Ascending aorta (tissue), 2 donors: ENCODE measurements around the gene LEO1. TPM values are rescaled to one million over a fixed set of nuclear protein-coding genes. Genes with fewer than 3 reads are reported as not detected.
"Not testable (repeated sequence)": the region's sequence is repeated elsewhere in the genome, so short reads cannot be mapped to it uniquely, and the experiment has no call there.

Experiments used
- DNase-seq, 2 donors: peaks; one replicate each; pipeline ENCODE4 v3.0.0-alpha.2; 2019; ENCODE audit warnings: low spot score in 2 of 2
- H3K27ac ChIP-seq, 2 donors: fragments of 200-600 bp; sonication (generic); one replicate each; pipeline ENCODE4 v1.5.1; 2016 to 2017; ENCODE audit warnings: mild to moderate bottlenecking in 1 of 2
- H3K27me3 ChIP-seq: fragments of 200-600 bp; sonication (generic); one replicate; pipeline ENCODE4 v1.5.1; 2017
- H3K36me3 ChIP-seq, 2 donors: fragments of 200-600 bp; sonication (generic); one replicate each; pipeline ENCODE4 v1.5.1; 2016
- H3K4me1 ChIP-seq, 2 donors: fragments of 200-600 bp; sonication (generic); one replicate each; pipeline ENCODE4 v1.5.1; 2016 to 2017; ENCODE audit warnings: mild to moderate bottlenecking in 1 of 2
- H3K4me3 ChIP-seq, 2 donors: fragments of 200-600 bp; sonication (generic); one replicate each; pipeline ENCODE4 v1.5.1; 2016 to 2017; ENCODE audit warnings: mild to moderate bottlenecking in 1 of 2
- H3K9me3 ChIP-seq, 2 donors: fragments of 200-600 bp; sonication (generic); one replicate each; pipeline ENCODE4 v1.5.1; 2016
- CTCF ChIP-seq, 3 experiments: fragments of 200-600 bp in 2 of 3; fragments of 450-650 bp in 1 of 3; sonication (generic) in 2 of 3; IDR thresholded peaks; one replicate each; pipeline ENCODE4 v1.5.1; 2016 to 2019; ENCODE audit warnings: antibody characterized with exemption in 3 of 3, mild to moderate bottlenecking in 1 of 3, moderate library complexity in 1 of 3
- intact Hi-C: fragments of 100-400 bp; cut with DNase I; formaldehyde crosslinking; loops from one replicate; pipeline ENCODE4 v1.15.1; 2023
- total RNA-seq: library from RNA; depleted of rRNA; stranded (reverse); fragments of >200 nt; gene quantifications from one replicate; pipeline ENCODE4 v1.1.0, GENCODE V29; 2016

The LEO1 gene
- total RNA-seq, 1 donor from 2014 or later: 1.8 TPM

DNA sequence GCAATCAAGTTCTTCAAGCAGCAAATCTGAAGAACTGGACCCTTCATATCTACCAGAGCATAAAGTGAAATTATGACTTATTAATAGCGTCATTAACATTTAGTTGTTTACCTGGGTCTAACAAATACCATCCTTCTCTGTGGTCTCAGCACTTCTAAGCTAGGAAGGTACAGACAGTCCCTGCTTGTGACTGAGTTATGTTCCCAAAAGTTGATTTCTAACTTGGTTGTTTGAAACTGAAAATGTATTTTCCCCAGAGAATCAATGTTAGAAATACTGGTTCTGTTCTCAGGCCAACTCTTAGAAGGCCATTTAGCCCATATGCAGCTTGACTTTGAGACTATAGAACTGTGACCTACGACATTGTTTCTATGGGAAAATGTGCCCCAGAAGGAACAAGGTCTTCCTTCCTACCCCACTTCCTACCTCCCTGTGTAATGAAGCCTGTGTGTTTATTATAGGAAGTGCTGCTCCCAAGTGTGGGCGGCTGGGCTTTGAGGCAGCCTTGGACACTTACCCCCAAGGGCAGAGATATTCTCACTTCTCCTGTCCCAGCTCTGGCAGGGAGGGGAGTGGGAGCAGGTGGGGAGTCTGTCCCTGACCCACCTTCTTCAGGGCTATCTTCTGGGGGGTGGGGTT, 35.2 kb upstream of the LEO1 start:
- Histone ChIP-seq H3K27me3 (no peaks in the 10 kb centered on the region), H3K27ac (no peak overlapping the region), H3K4me3 (no peak overlapping the region), H3K9me3 (no peaks in the 10 kb centered on the region), H3K36me3 (no peaks in the 10 kb centered on the region), H3K4me1 (no peaks in the 10 kb centered on the region)
- DNase-seq: no peak
- TF ChIP-seq CTCF (IDR thresholded peaks at IDR 0.05): no peak
- intact Hi-C loops: no loop called here

DNA sequence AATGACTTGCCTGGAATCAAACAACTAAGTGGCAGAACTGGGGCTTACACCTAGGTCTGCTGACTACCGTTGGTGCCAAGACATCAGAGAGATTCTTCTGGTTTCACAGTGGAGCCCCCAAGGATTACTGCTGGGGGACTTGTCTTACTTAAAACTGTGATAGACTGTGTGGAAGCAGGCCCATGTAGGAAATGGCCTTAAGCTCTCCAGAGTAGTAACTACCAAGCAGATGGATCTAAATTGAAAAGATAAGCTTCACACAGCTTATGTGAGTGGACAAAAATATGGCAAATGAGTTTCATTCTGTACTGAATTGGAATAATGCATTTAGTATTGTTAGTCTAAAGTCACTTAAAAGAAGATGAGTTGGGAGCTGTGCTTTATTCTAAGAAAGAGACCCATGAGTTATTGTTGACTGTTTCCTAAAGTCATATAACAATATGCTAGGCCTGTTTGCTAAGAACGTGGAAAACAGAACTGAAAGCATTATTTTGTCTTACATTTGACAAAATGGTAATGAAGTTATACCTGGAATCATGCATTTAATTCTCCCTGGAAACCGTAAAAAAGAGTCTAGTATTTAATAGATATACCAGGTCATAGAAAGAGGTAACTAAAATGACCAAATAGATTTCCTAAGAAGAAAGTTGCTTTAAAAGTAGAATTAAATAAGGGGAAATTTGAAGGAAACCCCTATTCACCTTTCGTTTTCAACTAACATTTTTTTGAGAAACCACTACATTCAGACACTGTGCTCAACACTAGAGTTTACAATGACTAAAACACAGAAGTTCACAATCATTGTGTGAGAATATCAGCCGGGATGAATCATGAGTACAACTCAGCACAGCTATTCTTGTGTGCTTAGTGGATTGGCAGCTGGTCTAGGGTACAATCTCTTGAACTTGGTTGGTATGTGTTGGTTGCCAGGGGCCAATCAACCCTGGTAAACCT, 34.4 kb upstream of the LEO1 start:
- Histone ChIP-seq H3K9me3 (no peaks in the 10 kb centered on the region), H3K36me3 (no peaks in the 10 kb centered on the region), H3K27me3 (no peaks in the 10 kb centered on the region), H3K4me3 (no peak overlapping the region), H3K4me1 (no peaks in the 10 kb centered on the region), H3K27ac (no peak overlapping the region)
- TF ChIP-seq CTCF (IDR thresholded peaks at IDR 0.05): no peak
- DNase-seq: no peak
- intact Hi-C loops: no loop called here

DNA sequence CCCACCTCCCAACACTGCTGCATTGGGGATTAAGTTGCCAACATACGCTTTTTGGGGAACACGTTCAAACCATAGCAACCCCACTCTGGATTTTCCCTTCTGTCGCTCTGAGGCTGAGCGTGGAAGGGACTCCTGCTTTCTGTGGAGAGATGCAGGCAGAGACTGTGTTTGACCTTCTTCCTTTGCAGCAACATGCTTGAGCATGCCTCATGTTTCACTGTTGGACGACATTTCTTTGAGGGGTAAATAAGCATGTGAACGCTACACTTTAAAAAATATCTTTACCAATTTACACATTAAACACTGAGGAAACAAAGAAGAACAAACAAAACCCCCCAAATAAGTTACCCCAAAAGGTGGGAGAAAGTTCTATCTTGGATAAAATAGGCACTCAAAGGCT, 33.2 kb upstream of the LEO1 start:
- peak in 1 of 2 donors; percentile 9 for DNase-seq

DNA sequence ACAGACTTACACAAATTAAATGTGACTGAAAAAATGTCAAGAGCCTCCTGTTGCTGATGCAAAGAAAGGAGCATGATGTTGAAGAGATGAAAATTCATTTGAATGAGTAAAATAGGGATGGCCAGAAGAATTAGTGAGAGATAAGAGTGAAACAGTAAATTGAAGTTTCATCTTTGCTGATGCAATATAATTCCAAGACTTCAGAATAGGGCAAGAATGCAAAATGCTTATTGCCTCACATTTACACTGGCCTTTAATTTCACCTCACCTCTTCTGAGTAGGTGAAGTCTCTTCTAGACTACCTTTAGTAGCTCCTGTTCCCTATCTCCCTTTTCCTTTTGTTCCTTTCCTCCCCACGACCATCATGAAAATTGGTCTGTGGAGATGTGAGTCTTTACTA, 32.1 kb upstream of the LEO1 start:
- Histone ChIP-seq H3K4me3 (no peak overlapping the region), H3K27me3 (no peaks in the 10 kb centered on the region), H3K36me3 (no peaks in the 10 kb centered on the region), H3K27ac (no peak overlapping the region), H3K9me3 (no peaks in the 10 kb centered on the region), H3K4me1 (no peaks in the 10 kb centered on the region)
- intact Hi-C loops: no loop called here
- TF ChIP-seq CTCF (IDR thresholded peaks at IDR 0.05): no peak
- no peak for DNase-seq

More for the DNA sequence above, 33.2 kb upstream of the LEO1 start:
- no peak for TF ChIP-seq CTCF (IDR thresholded peaks at IDR 0.05)
- Histone ChIP-seq H3K27me3 (no peaks in the 10 kb centered on the region), H3K9me3 (no peaks in the 10 kb centered on the region), H3K4me1 (no peaks in the 10 kb centered on the region), H3K36me3 (no peaks in the 10 kb centered on the region), H3K27ac (no peak overlapping the region), H3K4me3 (no peak overlapping the region)
- intact Hi-C loops: no loop called here

DNA sequence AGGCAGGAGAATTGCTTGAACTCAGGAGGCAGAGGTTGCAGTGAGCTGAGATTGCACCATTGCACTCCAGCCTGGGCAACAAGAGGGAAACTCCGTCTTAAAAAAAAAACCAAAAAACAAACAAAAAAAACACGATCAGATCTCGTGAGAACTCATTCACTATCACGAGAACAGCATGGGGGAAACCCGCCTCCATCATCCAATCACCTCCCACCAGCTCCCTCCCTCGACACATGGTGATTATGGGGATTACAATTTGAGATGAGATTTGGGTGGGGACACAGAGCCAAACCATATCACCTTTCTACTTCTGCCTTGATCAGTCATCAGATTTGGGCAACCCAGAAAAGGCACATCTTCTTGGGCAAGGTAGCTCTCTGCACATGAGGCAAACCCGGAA, 31.5 kb upstream of the LEO1 start:
- intact Hi-C loops, H3K9me3 ChIP-seq: not testable (repeated sequence)
- DNase-seq: peak in 1 of 2 donors; percentile 18

DNA sequence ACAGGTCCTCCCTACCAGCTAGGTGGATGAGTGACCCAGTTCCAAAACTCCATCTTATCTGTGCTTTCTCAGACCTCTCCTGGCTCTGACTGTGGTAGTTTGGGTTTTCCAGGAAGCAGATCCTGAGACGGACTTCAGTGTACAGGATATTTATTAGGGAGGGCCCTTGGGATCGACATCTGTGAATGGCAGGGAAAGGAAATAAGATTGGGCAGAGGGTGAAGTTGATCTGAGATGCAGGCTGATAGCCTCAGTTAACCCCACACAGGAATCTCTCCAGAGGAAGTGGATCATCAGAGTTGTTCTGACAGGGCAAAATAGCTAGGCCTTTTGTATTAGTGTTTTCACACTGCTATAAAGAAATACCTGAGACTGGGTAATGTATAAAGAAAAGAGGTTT, 30.8 kb upstream of the LEO1 start:
- Histone ChIP-seq H3K27ac (no peak overlapping the region), H3K36me3 (no peaks in the 10 kb centered on the region), H3K27me3 (no peaks in the 10 kb centered on the region), H3K9me3 (no peaks in the 10 kb centered on the region), H3K4me3 (no peak overlapping the region), H3K4me1 (no peaks in the 10 kb centered on the region)
- intact Hi-C loops: no loop called here
- DNase-seq: no peak
- no peak for TF ChIP-seq CTCF (IDR thresholded peaks at IDR 0.05)

More for the DNA sequence above, 31.5 kb upstream of the LEO1 start:
- not testable (repeated sequence) for H3K4me1 ChIP-seq, H3K27me3 ChIP-seq, H3K27ac ChIP-seq, H3K36me3 ChIP-seq, H3K4me3 ChIP-seq
